ENCODE data around the gene OR8D2.

GRCh38 chr11:124294687-124295086, 25.3 kb downstream of the OR8D2 start:
- no peak for TF ChIP-seq TAF1 (IDR thresholded peaks at IDR 0.05; ENCODE audit: low read depth)
- TF ChIP-seq MXI1 (conservative IDR thresholded peaks at IDR 0.05; ENCODE audit: poor library complexity, severe bottlenecking): no peak
- TF ChIP-seq, protein P1, sequence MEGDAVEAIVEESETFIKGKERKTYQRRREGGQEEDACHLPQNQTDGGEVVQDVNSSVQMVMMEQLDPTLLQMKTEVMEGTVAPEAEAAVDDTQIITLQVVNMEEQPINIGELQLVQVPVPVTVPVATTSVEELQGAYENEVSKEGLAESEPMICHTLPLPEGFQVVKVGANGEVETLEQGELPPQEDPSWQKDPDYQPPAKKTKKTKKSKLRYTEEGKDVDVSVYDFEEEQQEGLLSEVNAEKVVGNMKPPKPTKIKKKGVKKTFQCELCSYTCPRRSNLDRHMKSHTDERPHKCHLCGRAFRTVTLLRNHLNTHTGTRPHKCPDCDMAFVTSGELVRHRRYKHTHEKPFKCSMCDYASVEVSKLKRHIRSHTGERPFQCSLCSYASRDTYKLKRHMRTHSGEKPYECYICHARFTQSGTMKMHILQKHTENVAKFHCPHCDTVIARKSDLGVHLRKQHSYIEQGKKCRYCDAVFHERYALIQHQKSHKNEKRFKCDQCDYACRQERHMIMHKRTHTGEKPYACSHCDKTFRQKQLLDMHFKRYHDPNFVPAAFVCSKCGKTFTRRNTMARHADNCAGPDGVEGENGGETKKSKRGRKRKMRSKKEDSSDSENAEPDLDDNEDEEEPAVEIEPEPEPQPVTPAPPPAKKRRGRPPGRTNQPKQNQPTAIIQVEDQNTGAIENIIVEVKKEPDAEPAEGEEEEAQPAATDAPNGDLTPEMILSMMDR (IDR thresholded peaks at IDR 0.05; ENCODE audit: poor library complexity, severe bottlenecking): no peak
